HepG2 (cell line): Measurements from ENCODE around the gene ARL6. TPM values are rescaled to one million over a fixed set of nuclear protein-coding genes. Genes with fewer than 3 reads are reported as not detected.

Experiments
- BCL6 ChIP-seq: IDR thresholded peaks from 2 replicates; pipeline ENCODE4 v1.6.1; 2016; ENCODE audit warnings: missing genetic modification reagents, missing compliant biosample characterization
- KMT2B ChIP-seq: IDR thresholded peaks from 2 replicates; pipeline ENCODE4 v1.6.1; 2016; ENCODE audit warnings: missing genetic modification reagents, missing compliant biosample characterization
- MAFK ChIP-seq, 2 experiments: IDR thresholded peaks in 1 of 2; conservative IDR thresholded peaks in 1 of 2; 2 replicates each; pipeline ENCODE4 v1.6.1; 2011; ENCODE audit warnings: improper control_type of control experiment in 2 of 2, low read length in 2 of 2
- SMAD9 ChIP-seq: sonication (generic); formaldehyde crosslinking; IDR thresholded peaks from 2 replicates; pipeline ENCODE4 v1.5.1; 2020; ENCODE audit warnings: mild to moderate bottlenecking, missing genetic modification reagents
- SMC3 ChIP-seq: IDR thresholded peaks from 2 replicates; pipeline ENCODE4 v1.6.1; 2011; ENCODE audit warnings: low read length, improper control_type of control experiment
- SNAPC4 ChIP-seq: sonication (generic); formaldehyde crosslinking; IDR thresholded peaks from 2 replicates; pipeline ENCODE4 v1.4.0; 2020; ENCODE audit warnings: mild to moderate bottlenecking, missing genetic modification reagents
- ZBED4 ChIP-seq: sonication (generic); formaldehyde crosslinking; IDR thresholded peaks from 2 replicates; pipeline ENCODE4 v1.4.0; 2020; ENCODE audit warnings: missing genetic modification reagents, borderline replicate concordance
- ZNF776 ChIP-seq: sonication (generic); formaldehyde crosslinking; IDR thresholded peaks from 2 replicates; pipeline ENCODE4 v1.4.0; 2020; ENCODE audit warnings: mild to moderate bottlenecking, missing genetic modification reagents
- ZNF883 ChIP-seq: sonication (generic); formaldehyde crosslinking; IDR thresholded peaks from 2 replicates; pipeline ENCODE4 v1.5.1; 2020; ENCODE audit warnings: mild to moderate bottlenecking, missing genetic modification reagents; ENCODE audit errors: not compliant biosample characterization
- polyA plus RNA-seq, 8 experiments: library from polyadenylated mRNA; depleted of rRNA in 3 of 8; stranded (reverse) in 7 of 8; unstranded in 1 of 8; fragments of >200 nt; fragmentation: Illumina TruSeq in 4 of 8; extraction: Trizol in 4 of 8; gene quantifications; 2 replicates each; pipeline versions ENCODE4 v1.2.1 to v1.2.3, GENCODE V29; 2011 to 2016; ENCODE audit warnings: low read depth in 4 of 8, missing spikeins in 1 of 8, mixed read lengths in 1 of 8; ENCODE audit not compliant: insufficient read depth in 1 of 8
- total RNA-seq, 5 experiments: library from RNA; depleted of rRNA; stranded (reverse); fragments of >200 nt; fragmentation: Illumina TruSeq; extraction: Trizol; gene quantifications; 2 replicates each; pipeline ENCODE4 v1.2.3, GENCODE V29; 2016; ENCODE audit warnings: low read depth in 1 of 5
- TF ChIP-seq, protein P1 (sequence below): sonication (generic); formaldehyde crosslinking; IDR thresholded peaks from 2 replicates; pipeline ENCODE4 v1.5.0; 2020; ENCODE audit warnings: mild to moderate bottlenecking, missing genetic modification reagents, moderate library complexity
- TF ChIP-seq, protein P2 (sequence below): IDR thresholded peaks from 2 replicates; pipeline ENCODE4 v1.6.1; 2012; ENCODE audit warnings: low read depth, low read length, improper control_type of control experiment
- TF ChIP-seq, protein P3 (sequence below): sonication (generic); formaldehyde crosslinking; IDR thresholded peaks from 2 replicates; pipeline ENCODE4 v1.8.0; 2022; ENCODE audit warnings: missing genetic modification reagents, mild to moderate bottlenecking, borderline replicate concordance

Gene ARL6
- total and polyA plus RNA-seq, 2 of the 13 experiments (the other 11 are each of a cell fraction or from before 2014, with no cell fraction given), result 1.3 to 3.7 TPM

DNA sequence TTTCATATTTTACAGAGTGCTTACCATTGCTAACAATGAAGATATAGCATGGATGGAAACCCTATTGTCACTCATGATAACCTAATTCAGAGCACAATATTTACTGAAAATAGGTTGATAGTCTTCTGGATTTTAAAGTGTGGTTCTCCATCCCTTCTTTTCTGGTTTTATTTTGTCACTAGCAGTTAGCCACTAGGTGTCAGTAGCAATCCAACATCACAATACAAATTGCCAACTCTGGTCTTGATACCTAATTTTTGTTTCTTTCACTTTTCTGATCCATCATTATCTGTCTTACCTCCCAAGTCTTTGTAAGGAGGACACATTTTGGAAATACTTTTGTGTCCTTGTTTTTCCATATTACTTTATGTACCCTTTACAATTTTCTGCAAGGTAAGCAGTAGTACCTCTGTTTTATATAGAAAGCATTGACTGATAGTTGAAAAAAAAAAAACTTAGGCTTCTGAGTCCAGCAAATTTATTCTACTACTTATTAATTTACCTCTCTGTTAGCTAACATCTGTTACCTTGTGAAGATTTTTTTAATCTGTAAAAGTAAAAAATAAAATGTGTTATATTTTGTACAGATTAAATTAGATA lies 29.0 kb downstream of the ARL6 start (continued):
- TF ChIP-seq SMAD9 (CRISPR knock-in tag), result no peak
- TF ChIP-seq ZBED4 (CRISPR knock-in tag), result no peak
- no peak for TF ChIP-seq ZNF883 (CRISPR knock-in tag)
- TF ChIP-seq, protein P1, sequence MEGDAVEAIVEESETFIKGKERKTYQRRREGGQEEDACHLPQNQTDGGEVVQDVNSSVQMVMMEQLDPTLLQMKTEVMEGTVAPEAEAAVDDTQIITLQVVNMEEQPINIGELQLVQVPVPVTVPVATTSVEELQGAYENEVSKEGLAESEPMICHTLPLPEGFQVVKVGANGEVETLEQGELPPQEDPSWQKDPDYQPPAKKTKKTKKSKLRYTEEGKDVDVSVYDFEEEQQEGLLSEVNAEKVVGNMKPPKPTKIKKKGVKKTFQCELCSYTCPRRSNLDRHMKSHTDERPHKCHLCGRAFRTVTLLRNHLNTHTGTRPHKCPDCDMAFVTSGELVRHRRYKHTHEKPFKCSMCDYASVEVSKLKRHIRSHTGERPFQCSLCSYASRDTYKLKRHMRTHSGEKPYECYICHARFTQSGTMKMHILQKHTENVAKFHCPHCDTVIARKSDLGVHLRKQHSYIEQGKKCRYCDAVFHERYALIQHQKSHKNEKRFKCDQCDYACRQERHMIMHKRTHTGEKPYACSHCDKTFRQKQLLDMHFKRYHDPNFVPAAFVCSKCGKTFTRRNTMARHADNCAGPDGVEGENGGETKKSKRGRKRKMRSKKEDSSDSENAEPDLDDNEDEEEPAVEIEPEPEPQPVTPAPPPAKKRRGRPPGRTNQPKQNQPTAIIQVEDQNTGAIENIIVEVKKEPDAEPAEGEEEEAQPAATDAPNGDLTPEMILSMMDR (CRISPR knock-in tag), result peak; percentile 81
- TF ChIP-seq KMT2B (CRISPR knock-in tag), result no peak
- TF ChIP-seq, protein P2, sequence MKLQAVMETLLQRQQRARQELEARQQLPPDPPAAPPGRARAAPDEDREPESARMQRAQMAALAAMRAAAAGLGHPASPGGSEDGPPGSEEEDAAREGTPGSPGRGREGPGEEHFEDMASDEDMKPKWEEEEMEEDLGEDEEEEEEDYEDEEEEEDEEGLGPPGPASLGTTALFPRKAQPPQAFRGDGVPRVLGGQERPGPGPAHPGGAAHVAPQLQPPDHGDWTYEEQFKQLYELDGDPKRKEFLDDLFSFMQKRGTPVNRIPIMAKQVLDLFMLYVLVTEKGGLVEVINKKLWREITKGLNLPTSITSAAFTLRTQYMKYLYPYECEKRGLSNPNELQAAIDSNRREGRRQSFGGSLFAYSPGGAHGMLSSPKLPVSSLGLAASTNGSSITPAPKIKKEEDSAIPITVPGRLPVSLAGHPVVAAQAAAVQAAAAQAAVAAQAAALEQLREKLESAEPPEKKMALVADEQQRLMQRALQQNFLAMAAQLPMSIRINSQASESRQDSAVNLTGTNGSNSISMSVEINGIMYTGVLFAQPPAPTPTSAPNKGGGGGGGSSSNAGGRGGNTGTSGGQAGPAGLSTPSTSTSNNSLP, result no peak
- TF ChIP-seq ZNF776 (CRISPR knock-in tag), result no peak
- TF ChIP-seq SMC3, result peak; percentile 84
- TF ChIP-seq, protein P3, sequence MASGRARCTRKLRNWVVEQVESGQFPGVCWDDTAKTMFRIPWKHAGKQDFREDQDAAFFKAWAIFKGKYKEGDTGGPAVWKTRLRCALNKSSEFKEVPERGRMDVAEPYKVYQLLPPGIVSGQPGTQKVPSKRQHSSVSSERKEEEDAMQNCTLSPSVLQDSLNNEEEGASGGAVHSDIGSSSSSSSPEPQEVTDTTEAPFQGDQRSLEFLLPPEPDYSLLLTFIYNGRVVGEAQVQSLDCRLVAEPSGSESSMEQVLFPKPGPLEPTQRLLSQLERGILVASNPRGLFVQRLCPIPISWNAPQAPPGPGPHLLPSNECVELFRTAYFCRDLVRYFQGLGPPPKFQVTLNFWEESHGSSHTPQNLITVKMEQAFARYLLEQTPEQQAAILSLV (CRISPR knock-in tag), result no peak
- no peak for TF ChIP-seq BCL6
- TF ChIP-seq SNAPC4 (CRISPR knock-in tag), result no peak
- peak; percentile 69 to 74 for TF ChIP-seq MAFK (conservative IDR thresholded peaks at IDR 0.05 in 1 of 2, IDR thresholded peaks at IDR 0.05 in 1 of 2; ENCODE audit: low read length in 2 of 2)
